ENCODE measurements around the gene ECD.
A peak's percentile ranks its signal among the peaks of the same experiment; 100 is the strongest.

ECD gene

DNA sequence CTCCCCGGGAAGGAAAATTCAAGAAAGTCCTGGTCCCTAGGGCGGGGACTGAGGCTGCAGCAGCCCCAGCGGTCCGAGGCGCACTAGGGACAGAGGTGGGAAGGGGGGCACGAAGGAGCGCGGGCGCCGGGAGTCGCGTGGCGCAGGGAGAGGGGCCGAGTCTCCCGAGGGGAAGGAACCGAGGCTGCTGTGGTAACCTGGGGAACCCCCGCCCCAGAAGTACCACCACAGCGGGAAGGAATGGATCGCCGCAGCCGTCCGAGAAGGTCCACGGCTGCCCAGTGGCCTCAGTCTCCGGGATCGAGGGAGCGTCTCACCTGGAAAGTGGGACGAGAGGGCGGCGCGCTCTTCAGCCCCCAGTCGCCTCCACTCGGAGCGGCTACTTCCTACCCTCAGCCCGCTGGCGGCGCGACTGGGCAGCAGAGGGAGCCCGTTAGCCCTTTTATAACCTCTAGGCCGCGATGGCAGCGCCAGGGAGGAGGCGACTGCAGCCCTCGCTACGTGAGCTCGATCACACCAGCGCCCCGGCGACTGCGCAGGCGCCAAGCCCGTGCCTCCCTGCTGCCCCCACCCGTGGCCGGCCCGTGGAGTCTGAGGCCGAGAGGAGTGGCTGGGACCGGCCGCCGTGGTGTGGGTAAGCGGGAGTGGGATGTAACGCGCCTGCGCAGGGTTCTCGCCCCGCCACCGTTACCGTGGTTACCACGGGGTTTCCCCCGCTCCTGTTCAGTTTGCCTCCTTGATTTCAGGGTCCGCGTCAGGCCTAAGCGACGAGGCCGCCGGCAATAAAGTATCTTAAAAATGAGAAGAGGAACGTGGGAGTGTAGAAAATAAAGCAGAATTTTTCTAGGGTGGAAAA lies 71.1 kb downstream of the ECD start, which contains the start of gene P4HA1:
P4HA1 (minus strand) TSS at position 418 of the 856 bp plus-strand sequence. CDS start 21,983 bp downstream, outside the sequence.
- ATAC-seq, result peak; percentile 94

DNA sequence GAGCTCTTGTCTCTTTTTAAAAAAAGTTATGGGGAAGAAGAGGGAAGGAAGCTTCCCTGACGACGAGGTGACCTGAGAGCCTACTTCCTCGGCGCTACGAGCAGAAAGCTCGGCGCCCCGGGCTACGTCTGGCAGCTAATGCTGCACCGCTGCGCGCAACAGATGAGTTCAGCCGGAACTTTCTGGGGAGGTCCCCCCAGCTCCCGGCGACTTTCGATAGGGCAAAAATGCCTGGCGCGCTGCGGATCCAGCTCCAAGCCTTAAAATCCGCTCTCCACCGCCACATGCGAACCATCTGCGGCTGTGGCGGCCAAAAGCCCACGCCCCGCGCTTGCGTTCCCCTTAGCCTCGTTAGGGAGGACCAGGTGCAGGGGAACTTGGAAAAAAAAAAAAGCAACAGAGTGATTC lies 71.8 kb downstream of the ECD start:
- peak; percentile 41 for ATAC-seq

DNA sequence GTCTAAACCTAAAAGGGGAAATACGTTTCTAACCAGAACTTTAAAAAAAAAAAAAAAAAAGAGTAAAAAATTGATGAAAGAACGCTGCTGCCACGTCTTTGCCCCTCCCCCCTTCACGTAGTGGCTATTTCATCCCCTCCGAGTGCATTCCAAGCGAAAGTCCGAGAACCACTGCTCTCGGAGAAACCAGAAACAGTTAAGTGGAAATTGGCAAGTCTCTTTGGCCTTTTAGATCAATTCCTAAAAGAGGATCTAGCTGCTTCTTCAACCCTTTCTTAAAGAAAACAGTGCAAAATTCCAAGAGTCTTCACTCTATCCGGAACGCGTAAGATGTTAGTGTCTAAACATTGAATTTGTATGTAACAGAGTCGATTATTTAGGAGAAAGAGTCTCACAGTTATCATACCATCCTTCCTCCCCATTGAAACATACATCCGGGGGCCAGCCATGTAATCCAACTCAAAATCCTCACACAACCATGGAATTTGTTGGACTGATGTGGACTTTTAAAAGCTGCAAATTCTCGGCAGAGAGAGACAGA lies 72.3 kb downstream of the ECD start:
- no peak for ATAC-seq

DNA sequence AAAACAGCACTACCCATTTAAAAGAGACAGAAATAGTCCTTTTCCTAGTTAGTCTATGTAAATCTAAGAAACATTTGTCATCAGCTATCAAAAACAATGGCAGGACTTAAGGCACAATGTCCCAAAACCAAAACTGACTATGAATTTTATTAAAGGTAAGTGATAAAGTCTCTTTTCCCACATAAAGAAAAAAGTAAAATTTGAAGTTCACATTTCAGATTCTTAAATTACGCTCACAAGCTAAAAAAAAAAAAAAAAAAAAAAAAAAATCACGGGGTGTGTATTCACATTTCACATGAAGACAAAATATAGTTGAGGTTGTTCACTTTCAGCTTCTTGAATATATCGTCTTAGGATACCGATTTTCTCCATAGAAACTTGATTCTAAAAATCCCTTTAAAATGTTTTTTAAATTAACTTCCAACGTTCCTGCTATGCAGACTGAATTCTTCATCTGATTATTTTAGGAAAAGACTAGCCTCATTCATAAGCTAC lies 72.8 kb downstream of the ECD start:
- ATAC-seq, result no peak

- ATAC-seq, result no peak
Measured at GRCh38 chr10:73093922-73094850, 73.6 kb downstream of the ECD start.

- ATAC-seq, result no peak
Measured at GRCh38 chr10:73092830-73093229, 75.0 kb downstream of the ECD start.

- ATAC-seq, result no peak
Measured at GRCh38 chr10:73088304-73088703, 79.5 kb downstream of the ECD start.

GRCh38 chr10:73086816-73087215 lies 81.0 kb downstream of the ECD start:
- no peak for ATAC-seq

- ATAC-seq, result no peak
Measured at GRCh38 chr10:73084209-73084608, 83.6 kb downstream of the ECD start.

All from activated CD4-positive, CD25-positive, alpha-beta regulatory T cell treated with anti-CD3 and anti-CD28 coated beads, Interleukin-2, amount 50 U/mL, for 24 hours (primary cell).